Posterior vena cava (tissue), 2 donors: ENCODE measurements around the gene ASRGL1. TPM values are rescaled to one million over a fixed set of nuclear protein-coding genes. Genes with fewer than 3 reads are reported as not detected.

ENCODE experiments used
- DNase-seq: peaks from one replicate; pipeline ENCODE4 v3.0.0-alpha.2; 2020; ENCODE audit warnings: low spot score
- intact Hi-C, 2 donors: fragments of 100-400 bp; cut with DNase I; formaldehyde crosslinking; loops; one replicate each; pipeline versions ENCODE4 v1.14.1 to v1.14.2; 2022 to 2023
- total RNA-seq, 2 donors: library from RNA; stranded (reverse); fragmentation: NEBNext Ultra II Directional; extraction: Animal tissue kit (Norgen Biotek cat#: 25700); gene quantifications; one replicate each; pipeline ENCODE4 v1.2.1, GENCODE V29; 2021
- donor health status: DM: yes; HTN: yes; CAD: no.
- donor health status: DM: yes; HTN: yes; CAD: no.

The ASRGL1 gene
- total RNA-seq, 2 donors from 2014 or later, result 5.5 to 13.3 TPM

DNA sequence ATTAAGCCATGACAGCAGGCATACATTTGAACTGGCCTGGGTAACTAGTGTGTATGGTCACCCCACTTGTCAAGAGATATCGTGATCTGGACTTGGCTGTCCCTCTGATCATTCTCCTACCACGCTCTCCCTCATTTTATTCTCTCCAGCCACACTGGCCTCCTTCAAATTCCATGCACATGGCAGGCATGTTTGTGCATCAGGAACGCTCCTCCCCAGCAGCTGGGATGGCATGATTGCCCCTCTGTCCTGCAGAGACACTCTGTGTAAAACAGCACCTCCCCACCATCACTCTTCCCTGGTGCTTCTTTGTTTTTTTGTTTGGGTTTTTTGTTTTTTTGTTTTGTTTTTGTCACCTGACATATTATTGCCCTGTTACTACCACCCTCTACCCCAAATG is 50.1 kb downstream of the ASRGL1 start:
- intact Hi-C loops, result no loop called here
- peak; percentile 29 for DNase-seq

- intact Hi-C loops, result no loop called here
- DNase-seq, result peak; percentile 14
Observed at GRCh38 chr11:62388999-62389398, 51.8 kb downstream of the ASRGL1 start.

DNA sequence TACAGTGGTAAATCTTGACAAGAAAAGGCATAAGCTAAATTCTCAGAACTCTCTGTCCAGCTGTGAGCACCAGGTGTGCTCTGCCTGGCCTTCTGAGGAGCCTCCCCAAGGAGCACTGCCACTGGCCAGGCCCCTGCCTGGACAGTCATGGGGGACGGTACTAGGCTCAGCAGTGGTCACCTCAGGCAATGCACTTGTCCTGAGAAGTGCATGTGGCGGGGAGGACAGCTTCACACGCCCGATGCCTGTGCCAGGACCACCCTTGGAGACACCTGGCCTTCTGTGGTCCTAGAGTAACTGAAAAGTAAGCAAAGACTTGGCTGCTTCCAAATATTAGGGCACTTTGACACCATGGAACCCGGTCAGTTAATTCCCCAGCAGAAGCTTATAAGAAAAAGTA is 53.0 kb downstream of the ASRGL1 start:
- intact Hi-C loops, result loop anchor here in 1 of 2 donors (10.0 kb wide), 1 partner anchor 305 kb away; no protein-coding TSS in a partner anchor

GRCh38 chr11:62390722-62391121 is 53.5 kb downstream of the ASRGL1 start:
- DNase-seq, result no peak
- intact Hi-C loops, result loop anchor here in 1 of 2 donors (10.0 kb wide), 1 partner anchor 304 kb away; no protein-coding TSS in a partner anchor

More for the DNA sequence above, 53.0 kb downstream of the ASRGL1 start:
- peak; percentile 12 for DNase-seq

GRCh38 chr11:62391642-62392425 is 54.6 kb downstream of the ASRGL1 start:
- intact Hi-C loops, result loop anchor here in 1 of 2 donors (10.0 kb wide), 1 partner anchor 303 kb away; no protein-coding TSS in a partner anchor
- peak; percentile 15 for DNase-seq

DNA sequence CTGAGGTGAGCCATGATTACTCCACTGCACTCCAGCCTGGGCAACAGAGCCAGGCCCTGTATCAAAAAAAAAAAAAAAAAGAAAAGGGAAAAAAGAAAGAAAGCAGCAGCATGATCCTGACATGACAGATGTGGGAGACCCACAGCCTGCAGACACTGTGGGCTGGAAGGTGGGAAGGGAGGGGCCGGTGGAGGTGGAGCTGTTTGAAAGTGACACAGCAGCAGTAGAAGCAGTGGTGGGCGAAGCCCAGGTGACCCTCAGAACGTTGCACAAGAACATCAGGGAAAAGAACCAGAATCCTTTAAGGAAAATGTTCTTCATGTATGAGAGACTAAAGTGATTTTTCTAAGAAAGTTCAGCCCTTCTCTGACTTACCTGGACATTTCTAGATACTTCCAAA is 55.3 kb downstream of the ASRGL1 start:
- peak; percentile 36 for DNase-seq
- intact Hi-C loops, result loop anchor here in 1 of 2 donors (10.0 kb wide), 1 partner anchor 302 kb away; no protein-coding TSS in a partner anchor

DNA sequence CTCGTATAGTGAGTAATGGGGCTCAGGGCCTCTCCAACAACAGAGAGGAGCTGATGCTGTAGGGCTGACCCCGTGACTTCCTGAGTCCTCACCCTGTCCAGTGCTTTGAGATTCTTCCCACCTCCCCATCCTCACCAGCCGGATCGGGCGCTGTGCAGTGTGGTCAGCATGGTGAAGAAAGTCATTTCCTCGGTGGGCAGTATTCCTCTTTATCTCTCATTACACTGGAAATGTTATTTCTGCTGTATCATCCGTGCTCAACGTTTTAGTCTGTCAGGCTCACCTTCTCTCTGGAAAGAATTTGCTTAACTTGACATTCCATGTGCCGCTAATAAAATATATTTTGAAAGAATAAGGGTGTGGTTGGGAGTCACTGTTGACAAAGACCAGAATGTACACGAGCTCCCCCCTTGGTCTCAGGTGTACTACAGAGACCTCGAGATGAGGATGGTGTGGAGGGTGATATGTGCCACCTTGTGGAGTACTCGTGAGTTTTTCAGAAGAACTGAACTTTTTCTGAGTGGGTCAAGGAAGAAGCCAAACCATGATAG is 55.9 kb downstream of the ASRGL1 start:
- peak; percentile 42 for DNase-seq
- intact Hi-C loops, result loop anchor here in 1 of 2 donors (10.0 kb wide), 1 partner anchor 302 kb away; no protein-coding TSS in a partner anchor

DNA sequence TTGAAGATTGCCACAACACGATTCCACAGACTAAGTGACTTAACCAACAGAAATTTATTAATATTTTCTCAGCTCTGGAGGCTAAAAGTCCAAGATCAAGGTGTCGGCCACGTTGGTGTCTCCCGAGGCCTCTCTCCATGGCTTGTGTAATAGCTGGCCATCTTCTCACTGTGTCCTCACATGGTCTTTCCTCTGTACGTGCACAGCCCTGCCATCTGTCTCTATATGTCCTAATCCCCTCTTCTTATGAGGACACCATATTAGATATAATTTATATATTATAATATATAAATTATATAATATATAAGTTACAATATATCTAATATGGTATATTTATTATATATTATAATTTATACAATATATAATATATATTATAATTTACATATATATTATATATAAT is 56.5 kb downstream of the ASRGL1 start:
- intact Hi-C loops, result loop anchor here in 1 of 2 donors (10.0 kb wide), 1 partner anchor 301 kb away; no protein-coding TSS in a partner anchor
- peak; percentile 11 for DNase-seq

- intact Hi-C loops, result loop anchor here (5.0 to 10.0 kb wide), 3 partner anchors 162 to 300 kb away; no protein-coding TSS in a partner anchor
- DNase-seq, result peak; percentile 93
Observed at GRCh38 chr11:62394825-62395538, 57.7 kb downstream of the ASRGL1 start.

GRCh38 chr11:62395885-62396551 is 58.8 kb downstream of the ASRGL1 start:
- intact Hi-C loops, result loop anchor here (5.0 to 10.0 kb wide), 3 partner anchors 161 to 299 kb away; no protein-coding TSS in a partner anchor

GRCh38 chr11:62398011-62398994 is 61.1 kb downstream of the ASRGL1 start:
- peak; percentile 88 for DNase-seq
- intact Hi-C loops, result loop anchor here (5.0 to 10.0 kb wide), 3 partner anchors 159 to 296 kb away; no protein-coding TSS in a partner anchor

More at GRCh38 chr11:62395885-62396551, 58.8 kb downstream of the ASRGL1 start:
- no peak for DNase-seq

- DNase-seq, result peak; percentile 80
- intact Hi-C loops, result loop anchor here (5.0 to 10.0 kb wide), 3 partner anchors 158 to 295 kb away; no protein-coding TSS in a partner anchor
Observed at GRCh38 chr11:62399172-62399877, 62.1 kb downstream of the ASRGL1 start.

- DNase-seq, result peak; percentile 83
Observed at GRCh38 chr11:62399878-62400266, 62.6 kb downstream of the ASRGL1 start.

GRCh38 chr11:62400281-62400680 is 63.0 kb downstream of the ASRGL1 start:
- peak; percentile 79 for DNase-seq
- intact Hi-C loops, result no loop called here

More at GRCh38 chr11:62399878-62400266, 62.6 kb downstream of the ASRGL1 start:
- intact Hi-C loops, result loop anchor here (5.0 to 10.0 kb wide), 3 partner anchors 157 to 295 kb away; no protein-coding TSS in a partner anchor

- DNase-seq, result peak; percentile 95
- intact Hi-C loops, result no loop called here
Observed at GRCh38 chr11:62400760-62401159, 63.5 kb downstream of the ASRGL1 start.

- peak; percentile 62 for DNase-seq
- intact Hi-C loops, result no loop called here
Observed at GRCh38 chr11:62401356-62401755, 64.1 kb downstream of the ASRGL1 start.

DNA sequence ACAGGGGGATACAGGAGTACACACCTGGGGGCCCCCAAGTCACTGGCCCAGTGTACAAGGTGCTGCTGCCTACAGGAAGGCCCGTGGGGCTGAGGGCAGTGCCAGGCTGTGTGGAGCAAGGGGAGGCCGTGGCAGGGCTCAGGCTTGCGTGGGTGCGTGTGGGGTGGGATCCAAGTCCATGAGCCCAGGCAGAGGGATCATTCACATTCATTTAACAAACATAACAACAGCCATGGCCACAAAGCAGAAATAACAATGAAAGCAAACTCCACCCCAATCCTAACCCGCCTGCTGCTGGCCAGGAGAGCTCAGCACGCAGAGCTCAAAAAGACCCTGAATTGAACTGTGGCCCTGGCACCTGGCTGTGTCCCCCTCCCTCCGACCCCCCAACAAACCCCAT is 64.6 kb downstream of the ASRGL1 start:
- no peak for DNase-seq
- intact Hi-C loops, result no loop called here
